GM18502 (cell line): Measurements from ENCODE around the gene TCN2.
"Not testable (repeated sequence)": the region's sequence is repeated elsewhere in the genome, so short reads cannot be mapped to it uniquely, and the experiment has no call there.

Source experiments
- ATAC-seq: cut with Tn5 transposase; IDR thresholded peaks from one replicate; pipeline ENCODE4 v1.9.1; 2021; ENCODE audit warnings: mild to moderate bottlenecking; ENCODE audit not compliant: unreplicated experiment, poor library complexity

TCN2 gene

DNA sequence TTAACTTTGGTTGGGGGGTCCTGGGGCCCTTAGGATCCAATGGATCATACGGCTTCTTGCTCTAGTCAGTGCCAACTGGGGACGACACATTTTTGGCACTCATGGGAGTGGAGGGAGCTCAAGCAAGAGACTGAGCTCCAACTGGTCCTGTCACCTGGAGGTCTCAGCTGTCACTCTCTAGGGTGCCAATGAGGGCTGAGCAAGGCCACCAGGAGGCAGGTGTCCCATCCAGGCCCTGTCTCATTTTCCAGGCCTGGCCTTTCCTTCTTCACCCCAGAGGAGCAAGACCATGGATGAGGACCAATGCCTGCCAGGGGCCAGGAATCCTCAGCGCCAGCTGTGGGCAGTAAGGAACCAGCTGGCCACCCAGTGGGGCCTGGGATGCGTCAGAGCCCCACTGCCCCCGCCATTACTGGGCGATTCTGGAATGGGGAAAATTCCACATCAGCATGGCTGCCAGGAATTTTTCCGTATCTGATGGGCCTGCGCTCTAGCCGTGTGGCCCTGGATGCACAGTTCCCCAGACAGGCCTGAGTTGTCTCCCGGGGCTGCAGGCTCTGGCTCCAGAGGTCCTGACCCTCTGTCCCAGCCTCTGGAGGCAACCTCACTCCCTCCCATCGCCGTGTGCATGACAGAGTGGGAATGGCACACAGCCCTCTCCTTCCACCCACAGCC is 31.8 kb upstream of the TCN2 start:
- no peak for ATAC-seq

- ATAC-seq, result no peak
Measured at GRCh38 chr22:30575859-30576258, 31.1 kb upstream of the TCN2 start.

DNA sequence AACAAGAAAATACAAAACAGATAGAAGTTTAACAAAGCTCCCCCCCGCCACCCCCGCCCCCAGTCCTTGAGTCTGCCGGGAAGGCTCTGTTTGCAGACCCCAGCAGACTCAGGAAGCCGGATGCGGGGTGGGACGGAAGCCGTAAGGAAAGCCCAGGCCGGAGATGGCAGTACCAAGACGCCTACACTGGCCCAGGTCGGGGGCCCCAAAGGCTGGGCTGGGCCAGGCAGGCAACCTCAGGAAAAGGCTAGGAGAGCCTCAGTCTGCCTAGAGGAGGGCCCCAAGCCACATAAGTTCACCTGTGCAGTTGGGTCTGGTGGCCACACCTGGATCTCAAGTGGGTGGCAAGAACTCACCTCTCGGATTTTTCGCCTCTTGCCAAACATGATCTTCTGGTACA is 28.5 kb upstream of the TCN2 start:
- no peak for ATAC-seq

- no peak for ATAC-seq
Measured at GRCh38 chr22:30580896-30581295, 26.1 kb upstream of the TCN2 start.

GRCh38 chr22:30582051-30582450 is 24.9 kb upstream of the TCN2 start:
- ATAC-seq, result no peak

DNA sequence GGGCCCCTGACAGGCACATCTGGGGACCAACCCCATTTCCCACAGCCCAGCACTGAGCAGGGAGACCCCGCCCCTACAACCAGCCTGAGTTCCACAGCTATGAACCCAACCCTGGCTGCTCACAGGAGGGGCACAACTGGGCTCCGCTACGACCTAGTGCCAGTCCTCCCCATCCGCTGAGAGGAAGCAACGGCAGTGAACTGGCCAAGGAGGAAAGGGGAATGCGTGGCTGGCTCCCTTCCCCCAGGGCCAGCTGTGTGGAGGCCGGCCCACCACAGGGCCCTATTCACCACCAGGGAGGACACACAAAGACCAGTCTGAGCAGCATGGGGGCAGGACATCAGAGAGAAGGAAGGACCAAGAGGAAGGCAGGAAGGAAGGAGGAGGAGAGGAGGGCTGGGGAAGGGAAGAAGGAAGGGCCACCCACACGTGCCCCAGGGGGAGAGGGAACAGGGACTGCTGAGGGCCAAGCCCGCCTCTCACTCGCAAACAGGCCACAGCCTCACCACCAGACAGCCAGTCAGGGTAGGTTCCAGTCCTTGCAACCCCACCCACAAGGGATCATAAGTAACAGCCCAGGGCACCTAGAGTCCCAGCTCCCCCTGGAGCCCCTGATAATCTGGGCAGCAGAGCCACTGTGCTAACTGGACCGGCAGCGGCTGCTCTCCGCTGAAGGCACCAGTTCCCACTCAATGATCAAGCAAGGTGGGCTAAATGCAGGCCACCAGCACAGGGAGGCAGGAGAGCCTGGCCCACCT is 24.0 kb upstream of the TCN2 start:
- no peak for ATAC-seq

DNA sequence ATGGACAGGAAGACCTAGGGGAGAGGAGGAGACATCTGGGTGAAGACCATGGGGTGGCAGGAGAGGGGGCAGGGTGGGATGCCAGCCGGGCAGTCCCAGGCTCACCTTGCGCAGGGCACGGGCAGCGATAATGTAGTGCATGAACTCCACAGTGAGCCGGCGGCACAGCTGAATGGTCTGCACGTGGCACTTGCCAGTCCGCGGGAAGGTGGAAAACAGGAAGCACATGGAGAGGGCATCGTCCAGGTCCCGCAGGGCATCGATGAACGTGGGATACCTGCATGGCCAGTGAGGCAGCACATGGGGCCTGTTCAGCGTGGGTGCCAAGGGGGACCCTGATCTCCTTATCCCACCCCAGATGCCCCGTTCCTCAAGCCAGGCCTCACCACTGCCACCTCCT is 22.5 kb upstream of the TCN2 start:
- no peak for ATAC-seq

GRCh38 chr22:30586414-30586813 is 20.6 kb upstream of the TCN2 start:
- ATAC-seq, result no peak

- no peak for ATAC-seq
Measured at GRCh38 chr22:30591191-30591587, 15.8 kb upstream of the TCN2 start.

- peak; percentile 96 for ATAC-seq
Measured at GRCh38 chr22:30591588-30592359, 15.2 kb upstream of the TCN2 start, which contains the start of gene PES1. TSS of gene PES1 (minus strand) at chr22:30591910. CDS start at chr22:30591833, 77 bp downstream.

DNA sequence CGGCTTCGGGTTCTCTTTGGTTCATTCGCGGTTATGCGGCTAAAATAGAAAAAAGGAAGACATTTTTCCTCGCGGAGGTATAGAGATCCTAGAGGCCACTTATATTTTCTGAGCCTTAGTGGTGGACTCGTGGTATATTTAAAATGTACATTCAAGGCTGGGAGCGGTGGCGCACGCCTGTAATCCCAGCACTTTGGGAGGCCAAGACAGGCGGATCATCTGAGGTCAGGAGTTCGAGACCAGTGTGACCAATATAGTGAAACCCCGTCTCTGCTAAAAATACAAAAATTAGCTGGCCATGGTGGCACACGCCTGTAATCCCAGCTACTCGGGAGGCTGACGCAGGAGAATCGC is 14.6 kb upstream of the TCN2 start:
- ATAC-seq, result not testable (repeated sequence)

DNA sequence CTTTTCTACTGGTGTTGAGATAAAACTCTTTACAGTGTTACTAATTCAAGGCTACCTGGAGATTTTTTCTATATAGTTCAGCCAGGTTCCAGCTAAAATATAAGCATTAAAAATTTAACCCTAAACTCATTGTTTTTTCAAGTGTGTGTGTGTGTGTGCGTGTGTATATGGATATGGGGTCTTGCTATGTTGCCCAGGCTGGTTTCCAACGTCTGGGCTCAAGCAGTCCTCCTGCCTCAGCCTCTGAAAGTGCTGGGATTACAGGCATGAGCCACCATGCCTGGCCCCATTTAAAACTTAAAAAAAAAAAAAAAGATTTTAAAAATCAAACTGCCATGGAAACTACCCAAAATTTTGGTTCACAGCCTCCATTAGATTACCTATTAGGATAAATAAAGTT is 10.8 kb upstream of the TCN2 start:
- ATAC-seq, result no peak

GRCh38 chr22:30596886-30597285 is 10.1 kb upstream of the TCN2 start:
- ATAC-seq, result no peak

DNA sequence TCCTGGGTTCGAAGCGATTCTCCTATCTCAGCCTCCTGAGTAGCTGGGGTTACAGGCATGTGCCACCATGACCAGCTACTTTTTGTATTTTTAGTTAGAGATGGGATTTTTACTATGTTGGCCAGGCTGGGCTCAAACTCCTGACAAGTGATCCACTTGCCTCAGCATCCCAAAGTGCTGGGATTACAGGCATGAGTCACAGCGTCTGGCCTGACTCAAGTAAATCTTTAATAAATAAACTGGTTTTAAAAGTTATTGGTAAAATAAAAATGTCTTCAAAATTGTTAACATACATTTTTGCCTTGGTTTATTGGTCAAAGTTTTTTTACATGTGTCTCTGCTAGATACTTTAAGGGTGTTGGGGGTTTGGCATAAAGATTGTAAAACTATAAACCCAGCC is 8.0 kb upstream of the TCN2 start:
- no peak for ATAC-seq

DNA sequence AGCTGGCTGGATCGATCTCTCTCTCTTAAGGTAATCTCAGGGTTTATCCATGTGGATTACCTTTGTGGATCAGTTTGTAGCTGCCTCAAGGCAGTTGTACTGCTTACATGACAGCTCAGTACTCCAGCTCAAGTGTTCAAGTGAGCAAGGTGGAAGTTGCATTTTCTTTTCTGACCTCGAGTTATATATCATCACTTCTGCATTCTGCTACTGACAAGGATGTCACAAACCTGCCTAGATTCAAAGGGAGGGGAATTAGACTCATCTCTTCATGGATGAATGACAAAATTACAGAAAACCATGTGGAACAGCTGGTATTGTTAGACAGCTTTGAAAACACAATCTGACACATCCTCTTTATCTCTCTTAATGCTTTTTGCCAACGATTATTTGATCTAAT is 6.1 kb upstream of the TCN2 start:
- no peak for ATAC-seq

DNA sequence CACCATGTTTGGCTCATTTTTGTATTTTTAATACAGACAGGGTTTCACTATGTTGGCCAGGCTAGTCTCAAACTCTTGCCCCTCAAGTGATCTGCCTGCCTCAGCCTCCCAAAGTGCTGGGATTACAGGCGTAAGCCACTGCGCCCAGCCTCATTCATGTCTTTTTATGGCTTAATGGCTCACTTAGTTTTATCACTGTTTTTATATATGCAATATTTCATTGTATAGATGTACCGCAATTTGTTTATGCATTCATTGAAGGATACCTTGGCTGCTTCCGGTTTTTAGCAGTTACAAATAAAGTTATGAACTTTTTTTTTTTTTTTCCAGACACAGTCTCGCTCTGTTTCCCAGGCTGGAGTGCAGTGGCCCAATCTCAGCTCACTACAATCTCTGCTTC is 5.5 kb upstream of the TCN2 start:
- no peak for ATAC-seq

DNA sequence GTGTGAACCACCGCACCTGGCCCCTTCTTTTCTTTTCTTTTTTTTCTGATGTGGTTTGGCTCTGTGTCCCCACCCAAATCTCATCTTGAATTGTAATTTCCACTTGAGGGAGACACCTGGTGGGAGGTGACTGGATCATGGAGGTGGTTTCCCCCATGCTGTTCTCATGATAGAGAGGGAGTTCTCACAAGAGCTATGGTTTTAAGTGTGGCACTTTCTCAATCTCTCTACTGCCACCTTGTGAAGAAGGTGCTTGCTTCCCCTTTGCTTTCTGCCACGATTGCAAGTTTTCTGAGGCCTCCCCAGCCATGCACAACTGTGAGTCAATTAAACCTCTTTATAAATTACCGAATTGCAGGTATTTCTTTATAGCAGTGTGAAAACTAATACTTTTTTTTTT is 4.9 kb upstream of the TCN2 start:
- ATAC-seq, result no peak

DNA sequence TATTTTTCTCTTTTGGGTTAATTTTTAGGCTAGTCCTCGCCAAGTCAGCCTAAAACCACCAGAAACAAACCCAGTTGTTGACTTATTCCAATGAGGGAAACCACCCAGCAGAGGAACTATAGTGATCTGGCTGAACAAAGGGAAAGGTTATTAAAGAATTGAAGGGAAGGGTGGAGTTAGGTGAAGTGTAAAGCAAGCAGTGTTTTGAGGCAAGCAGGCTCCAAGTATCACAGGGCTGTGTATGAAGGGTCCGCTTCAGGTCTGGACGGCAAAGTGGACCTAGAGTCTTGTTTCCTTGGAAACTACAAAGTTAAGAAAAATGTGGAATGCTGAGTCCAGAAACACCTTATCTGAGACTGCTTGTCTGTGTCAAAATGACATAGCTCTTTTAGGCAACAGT is 3.2 kb upstream of the TCN2 start:
- ATAC-seq, result no peak

DNA sequence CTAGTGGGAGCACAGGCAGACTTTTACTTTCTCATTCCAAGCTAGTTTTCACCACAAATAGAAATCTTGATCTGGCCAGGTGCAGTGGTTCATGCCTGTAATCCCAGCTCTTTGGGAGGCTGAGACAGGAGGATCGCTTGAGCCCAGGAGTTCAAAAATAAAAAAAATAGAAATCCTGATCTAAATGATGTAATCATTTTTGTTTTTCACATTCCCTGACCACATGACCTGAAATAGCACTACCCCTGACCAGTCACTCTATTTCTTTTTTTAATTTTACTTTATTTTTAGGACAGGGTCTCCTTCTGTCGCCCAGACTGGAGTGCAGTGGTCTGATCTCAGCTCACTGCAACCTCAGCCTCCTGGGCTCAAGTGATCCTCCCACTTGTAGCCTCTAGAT is 2.3 kb upstream of the TCN2 start:
- ATAC-seq, result no peak

GRCh38 chr22:30605449-30606110 is 1.4 kb upstream of the TCN2 start:
- ATAC-seq, result no peak
